Ishikawa (cell line): Measurements from ENCODE around the gene DIPK1C.

Source experiments
- CEBPB ChIP-seq: IDR thresholded peaks from 2 replicates; pipeline ENCODE4 v1.6.1; 2012
- CREB1 ChIP-seq: IDR thresholded peaks from 2 replicates; pipeline ENCODE4 v1.6.1; 2012; ENCODE audit warnings: low read depth
- EGR1 ChIP-seq: IDR thresholded peaks from 2 replicates; pipeline ENCODE4 v1.6.1; 2012
- EP300 ChIP-seq: IDR thresholded peaks from 2 replicates; pipeline ENCODE4 v1.6.1; 2012; ENCODE audit warnings: borderline replicate concordance
- FOXM1 ChIP-seq: IDR thresholded peaks from 2 replicates; pipeline ENCODE4 v1.6.1; 2012; ENCODE audit warnings: low read depth, borderline replicate concordance
- RAD21 ChIP-seq: IDR thresholded peaks from 2 replicates; pipeline ENCODE4 v1.6.1; 2012; ENCODE audit warnings: low read depth
- REST ChIP-seq: IDR thresholded peaks from 2 replicates; pipeline ENCODE4 v1.6.1; 2012; ENCODE audit warnings: low read depth, mild to moderate bottlenecking
- TAF1 ChIP-seq: IDR thresholded peaks from 2 replicates; pipeline ENCODE4 v1.6.1; 2012; ENCODE audit warnings: low read depth, mild to moderate bottlenecking
- TCF12 ChIP-seq: IDR thresholded peaks from 2 replicates; pipeline ENCODE4 v1.6.1; 2012; ENCODE audit warnings: low read depth
- YY1 ChIP-seq: IDR thresholded peaks from 2 replicates; pipeline ENCODE4 v1.6.1; 2012; ENCODE audit warnings: low read depth
- TF ChIP-seq, protein P1 (sequence below): IDR thresholded peaks from 2 replicates; pipeline ENCODE4 v1.6.1; 2012

GRCh38 chr18:74477771-74478170, 20.7 kb upstream of the DIPK1C start:
- no peak for TF ChIP-seq EP300
- TF ChIP-seq CEBPB = no peak
- no peak for TF ChIP-seq REST
- no peak for TF ChIP-seq YY1
- TF ChIP-seq EGR1 = no peak
- TF ChIP-seq CREB1 = no peak
- TF ChIP-seq RAD21 = no peak
- no peak for TF ChIP-seq TCF12
- TF ChIP-seq, protein P1, sequence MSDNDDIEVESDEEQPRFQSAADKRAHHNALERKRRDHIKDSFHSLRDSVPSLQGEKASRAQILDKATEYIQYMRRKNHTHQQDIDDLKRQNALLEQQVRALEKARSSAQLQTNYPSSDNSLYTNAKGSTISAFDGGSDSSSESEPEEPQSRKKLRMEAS = no peak
- no peak for TF ChIP-seq FOXM1
- no peak for TF ChIP-seq TAF1
